ES-I3 (cell line): ENCODE results near the gene MYOT.
"Not testable (repeated sequence)": the region's sequence is repeated elsewhere in the genome, so short reads cannot be mapped to it uniquely, and the experiment has no call there.

Experiments used
- H3K36me3 ChIP-seq: 2 replicates; pipeline ENCODE4 v1.6.1; 2013; ENCODE audit warnings: mild to moderate bottlenecking, low read length, control low read depth, moderate library complexity; ENCODE audit not compliant: insufficient read depth
- H3K4me1 ChIP-seq: 2 replicates; pipeline ENCODE4 v1.6.1; 2013; ENCODE audit warnings: mild to moderate bottlenecking, control low read depth, low read length; ENCODE audit not compliant: insufficient read depth
- H3K9ac ChIP-seq: 2 replicates; pipeline ENCODE4 v1.6.1; 2013; ENCODE audit warnings: low read depth, mild to moderate bottlenecking, low read length, moderate library complexity
- H3K9me3 ChIP-seq: 2 replicates; pipeline ENCODE4 v1.6.1; 2013; ENCODE audit warnings: mild to moderate bottlenecking, low read length, moderate library complexity; ENCODE audit not compliant: control insufficient read depth, insufficient read depth

MYOT gene

DNA sequence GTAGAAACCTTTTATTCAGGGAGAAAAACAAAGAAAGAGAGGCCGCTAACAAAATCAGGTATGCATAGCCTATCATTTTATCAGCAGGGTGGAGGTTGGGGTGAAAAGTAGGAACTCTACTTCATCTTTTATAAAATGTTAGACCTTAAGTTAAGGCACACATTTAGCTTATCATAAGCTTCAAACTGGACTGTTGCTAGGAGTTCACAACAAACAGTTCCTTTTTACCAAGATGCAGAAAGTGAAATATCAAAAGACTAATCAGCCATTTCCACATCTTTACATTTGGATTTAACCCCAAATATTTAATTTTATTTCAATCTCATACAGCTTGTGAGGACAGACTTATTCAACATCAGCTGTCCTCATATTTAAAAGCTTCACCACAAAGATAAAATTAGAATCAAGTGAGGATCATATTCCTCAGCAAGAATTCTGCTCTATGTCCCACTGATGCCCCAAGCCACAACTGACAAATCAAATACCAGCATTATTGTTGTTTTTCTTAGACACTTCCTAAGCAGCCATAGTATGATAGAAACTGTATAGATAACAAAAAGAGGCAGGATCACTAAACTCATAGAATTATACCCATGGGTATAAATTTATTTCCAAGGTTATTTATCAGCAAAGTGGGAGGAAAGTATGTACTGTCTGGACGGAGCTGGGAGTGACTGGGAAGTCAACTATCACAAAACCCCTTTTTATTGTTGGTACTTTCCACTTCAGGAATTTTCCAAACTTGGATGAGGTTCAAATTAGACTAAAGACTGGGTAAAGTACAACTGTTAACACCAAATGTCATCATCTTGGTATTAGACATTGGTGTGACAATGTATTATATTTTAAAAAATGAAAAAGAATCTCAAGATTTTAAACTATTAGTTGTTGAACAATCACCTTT, 29.9 kb upstream of the MYOT start:
- H3K4me1 ChIP-seq = peaks cover 37% of the 10 kb centered on the region

DNA sequence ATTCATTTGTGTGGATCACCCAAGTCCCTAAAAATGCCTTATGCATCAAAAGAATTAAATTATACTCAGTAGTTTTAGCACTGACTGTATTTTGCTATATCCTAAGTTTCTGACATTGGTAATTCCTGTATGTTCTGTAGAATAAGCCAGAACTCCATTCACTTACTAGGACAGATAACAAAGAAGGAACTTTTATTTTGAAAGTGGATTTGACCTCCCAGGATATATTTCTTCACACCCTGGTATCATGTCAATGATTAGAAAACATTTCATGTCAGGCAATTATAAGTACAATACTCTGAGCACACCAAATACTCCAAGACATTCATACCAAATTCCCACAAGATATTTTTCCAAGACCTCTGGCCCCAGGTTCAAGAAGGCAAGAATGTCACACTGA, 28.7 kb upstream of the MYOT start:
- Histone ChIP-seq H3K9me3 (no peaks in the 10 kb centered on the region), H3K4me1 (peaks cover 26% of the 10 kb centered on the region), H3K36me3 (no peaks in the 10 kb centered on the region), H3K9ac (no peak overlapping the region)

More for the DNA sequence above, 29.9 kb upstream of the MYOT start:
- H3K9me3 ChIP-seq = no peaks in the 10 kb centered on the region
- H3K36me3 ChIP-seq = no peaks in the 10 kb centered on the region
- no peak overlapping the region for H3K9ac ChIP-seq

DNA sequence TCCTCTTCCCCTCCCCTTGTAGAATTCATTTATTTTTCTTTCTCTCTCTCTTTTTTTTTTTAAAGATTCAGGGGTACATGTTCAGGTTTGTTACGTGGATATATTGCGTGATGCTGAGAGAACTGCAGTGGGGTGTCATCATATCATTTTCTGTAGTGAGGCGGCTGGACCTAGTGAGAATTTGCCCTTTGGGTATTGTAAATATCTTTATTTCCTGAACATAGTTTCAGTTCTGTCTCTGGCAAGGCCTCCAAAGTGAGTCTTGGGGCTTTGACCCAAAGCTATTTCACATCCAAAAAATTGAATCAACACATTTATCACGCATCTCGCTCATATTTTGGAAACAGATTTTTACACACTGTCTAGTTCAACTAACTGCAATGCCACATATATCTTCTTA, 25.4 kb upstream of the MYOT start:
- Histone ChIP-seq H3K4me1 (no peaks in the 10 kb centered on the region), H3K9me3 (no peaks in the 10 kb centered on the region), H3K9ac (no peak overlapping the region), H3K36me3 (no peaks in the 10 kb centered on the region)

DNA sequence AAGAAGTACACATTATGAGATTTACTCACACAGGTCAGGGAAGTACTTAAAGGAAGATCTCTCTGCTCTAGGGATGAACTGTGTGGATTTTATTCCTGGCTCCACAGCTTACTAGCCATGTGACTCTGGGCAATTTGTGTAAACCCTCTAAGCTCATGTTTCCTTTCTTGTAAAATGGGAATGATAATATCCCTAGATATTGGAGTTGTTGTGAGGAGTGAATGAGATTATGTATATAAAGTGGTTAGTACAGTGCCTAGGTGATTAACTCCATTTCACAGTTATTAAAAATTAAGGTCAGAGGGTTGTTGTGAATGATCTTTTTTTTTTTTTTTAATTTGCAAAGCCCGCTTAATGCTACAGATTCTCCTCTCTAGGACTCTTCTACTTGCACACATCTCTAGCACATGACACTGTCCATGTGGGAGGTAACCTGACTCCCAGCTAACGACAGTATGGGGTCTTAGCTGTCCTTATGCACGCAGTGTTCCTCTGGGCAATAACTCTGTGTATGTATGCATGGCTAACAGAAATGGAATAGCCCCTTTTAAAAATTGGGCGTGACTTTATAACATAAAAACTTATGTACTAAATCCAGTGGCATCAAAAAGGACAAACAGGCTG, 23.9 kb upstream of the MYOT start:
- Histone ChIP-seq H3K9me3 (no peaks in the 10 kb centered on the region), H3K36me3 (no peaks in the 10 kb centered on the region), H3K9ac (no peak overlapping the region), H3K4me1 (no peaks in the 10 kb centered on the region)

DNA sequence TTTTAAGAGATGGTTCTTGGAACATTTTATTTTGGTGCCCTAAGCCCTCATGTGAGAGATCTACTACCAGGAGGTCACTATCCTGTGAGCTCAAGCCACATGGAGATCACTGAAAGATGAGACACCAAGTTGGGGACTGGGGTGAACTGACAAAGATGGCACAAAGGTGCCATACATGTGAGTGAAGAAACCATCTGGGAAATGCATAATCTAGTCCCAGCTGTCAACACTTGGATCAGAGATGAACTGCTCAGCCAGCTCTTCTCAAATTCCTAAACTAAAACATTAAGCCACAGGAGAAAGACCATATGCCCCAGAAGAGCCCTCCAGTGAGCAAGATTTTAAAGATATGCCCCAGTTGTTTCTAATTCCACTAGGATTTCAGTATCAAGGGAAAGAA, 22.2 kb upstream of the MYOT start:
- no peaks in the 10 kb centered on the region for H3K36me3 ChIP-seq
- H3K4me1 ChIP-seq = no peaks in the 10 kb centered on the region
- no peak overlapping the region for H3K9ac ChIP-seq
- H3K9me3 ChIP-seq = no peaks in the 10 kb centered on the region; the same call in 1 of the 2 replicates

DNA sequence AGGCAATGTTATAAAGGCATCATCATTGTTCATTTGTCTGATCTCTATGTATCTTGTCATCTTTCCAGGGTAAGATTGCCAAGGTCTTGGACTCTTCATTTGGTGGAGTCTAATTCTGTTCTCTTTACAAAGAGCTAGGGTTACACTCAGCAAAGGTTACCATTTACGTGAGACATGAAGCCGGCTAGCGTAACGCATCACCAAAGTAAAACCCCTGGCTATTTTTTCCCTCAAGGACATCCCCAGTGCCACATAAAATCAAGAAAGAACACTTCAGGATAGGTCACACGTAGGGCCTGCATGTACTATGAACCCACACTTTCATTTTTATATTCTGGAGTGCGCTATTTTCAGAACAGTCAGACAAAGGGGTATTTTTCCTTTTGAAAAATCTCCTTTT, 20.0 kb upstream of the MYOT start:
- H3K9me3 ChIP-seq = no peaks in the 10 kb centered on the region; the same call in 1 of the 2 replicates
- H3K36me3 ChIP-seq = no peaks in the 10 kb centered on the region
- H3K9ac ChIP-seq = no peak overlapping the region

DNA sequence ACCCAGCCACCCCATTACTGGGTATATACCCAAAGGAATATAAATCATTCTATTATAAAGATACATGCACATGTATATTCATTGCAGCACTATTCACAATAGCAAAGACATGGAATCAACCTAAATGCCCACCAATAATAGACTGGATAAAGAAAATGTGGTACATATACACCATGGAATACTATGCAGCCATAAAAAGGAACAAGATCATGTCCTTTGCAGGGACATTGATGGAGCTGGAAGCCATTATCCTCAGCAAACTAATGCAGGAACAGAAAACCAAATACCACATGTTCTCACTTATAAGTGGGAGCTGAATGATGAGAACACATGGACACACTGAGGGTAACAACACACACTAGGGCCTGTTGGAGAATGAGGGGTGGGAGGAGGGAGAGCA, 14.5 kb upstream of the MYOT start:
- H3K36me3 ChIP-seq, H3K9me3 ChIP-seq, H3K9ac ChIP-seq: not testable (repeated sequence)

More for the DNA sequence above, 20.0 kb upstream of the MYOT start:
- no peaks in the 10 kb centered on the region for H3K4me1 ChIP-seq

DNA sequence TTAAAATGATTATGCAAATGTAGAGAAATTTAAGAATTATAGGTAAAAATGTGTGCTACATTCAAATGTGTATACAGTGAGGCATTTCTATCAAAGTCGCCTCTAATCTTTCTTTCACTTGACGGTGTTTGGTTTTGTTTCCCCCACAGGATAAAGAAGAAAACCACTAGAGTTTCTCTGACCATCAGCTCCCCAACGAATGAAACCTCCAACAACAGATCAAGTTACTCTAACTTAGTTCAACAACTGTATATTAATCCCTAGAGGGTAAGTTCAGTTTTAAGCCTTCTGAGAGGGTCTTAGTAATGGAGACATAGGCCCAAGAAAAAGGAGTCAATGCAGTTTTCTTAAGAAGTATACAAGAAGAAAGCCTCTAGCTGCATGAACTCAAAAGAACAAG, 11.5 kb upstream of the MYOT start:
- no peaks in the 10 kb centered on the region for H3K9me3 ChIP-seq
- H3K36me3 ChIP-seq = no peaks in the 10 kb centered on the region
- H3K9ac ChIP-seq = no peak overlapping the region
- no peaks in the 10 kb centered on the region for H3K4me1 ChIP-seq

More for the DNA sequence above, 14.5 kb upstream of the MYOT start:
- H3K4me1 ChIP-seq = not testable (repeated sequence)

DNA sequence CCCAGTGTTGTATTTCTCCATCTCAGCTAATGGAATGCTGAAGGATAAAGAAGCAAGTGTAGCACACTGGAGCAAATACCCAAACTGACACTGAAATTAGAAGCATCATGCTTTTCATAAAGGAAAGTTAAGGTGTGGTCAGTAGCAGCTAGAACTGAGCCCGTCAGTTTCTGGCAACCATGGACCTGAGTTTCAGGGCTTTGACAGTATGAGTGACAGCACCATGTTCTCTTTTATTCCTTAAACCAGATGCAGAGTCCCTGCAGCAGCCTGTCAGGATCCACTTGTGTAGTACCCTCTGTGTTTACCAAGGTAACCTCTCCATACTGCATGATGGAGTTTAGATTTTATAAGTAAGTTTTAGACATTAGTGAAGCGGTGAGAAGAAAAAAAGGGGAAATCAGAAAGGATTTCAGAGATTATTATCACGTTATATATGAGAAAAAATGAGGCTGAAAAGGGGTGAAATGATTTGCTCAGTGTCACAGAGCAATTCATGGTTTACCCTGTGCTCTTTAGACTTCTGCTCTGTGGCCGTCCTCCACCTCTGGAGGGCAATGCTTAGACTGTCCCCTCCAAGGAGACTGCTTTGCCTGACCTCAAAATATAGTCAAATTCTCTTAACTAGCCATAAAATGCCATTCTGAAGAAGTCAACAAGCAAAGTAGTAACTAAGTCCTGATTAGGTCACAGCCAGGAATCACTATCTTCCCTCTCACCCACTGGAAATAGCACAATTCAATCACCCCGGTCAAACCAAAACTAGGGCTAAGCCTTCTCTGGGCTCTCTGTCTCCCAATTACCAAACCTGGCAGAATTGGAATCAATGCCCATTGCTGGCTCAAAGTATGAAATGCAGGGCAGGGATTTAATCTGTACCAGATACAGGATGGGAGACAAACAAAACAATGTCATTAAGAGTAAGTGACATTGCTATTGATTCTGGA, 10.5 kb upstream of the MYOT start:
- Histone ChIP-seq H3K4me1 (no peaks in the 10 kb centered on the region), H3K9me3 (no peaks in the 10 kb centered on the region), H3K36me3 (no peaks in the 10 kb centered on the region), H3K9ac (no peak overlapping the region)

DNA sequence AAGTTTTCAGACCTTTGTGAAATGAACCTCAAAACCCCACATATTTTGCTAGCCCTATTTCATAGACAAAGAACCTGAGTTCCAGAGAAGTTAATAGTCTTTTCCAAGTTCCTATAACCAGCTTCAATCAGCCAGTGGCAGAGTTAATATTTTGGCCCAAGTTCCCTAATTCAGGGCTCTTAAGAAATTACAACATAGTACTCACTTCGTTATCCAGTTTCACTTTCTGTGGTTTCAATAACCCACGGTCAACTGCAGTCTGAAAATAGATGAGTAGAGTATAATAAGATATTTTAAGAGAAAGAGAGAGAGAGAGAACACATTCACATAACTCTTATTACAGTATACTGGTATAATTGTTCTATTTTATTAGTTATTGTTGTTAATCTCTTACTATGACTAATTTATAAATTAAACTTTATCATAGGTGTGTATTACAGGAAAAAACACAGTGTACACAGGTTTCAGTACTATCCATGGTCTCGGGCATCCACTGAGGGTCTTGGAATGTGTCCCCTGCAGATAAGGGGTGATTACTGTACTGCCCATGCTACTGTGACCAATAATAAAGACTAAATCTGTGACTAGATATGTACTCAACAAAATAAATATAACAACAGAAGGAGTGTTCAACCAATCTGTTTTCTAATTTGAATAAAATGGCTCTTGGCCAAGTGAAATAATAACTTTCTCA, 9.3 kb upstream of the MYOT start:
- H3K9me3 ChIP-seq = no peaks in the 10 kb centered on the region
- H3K9ac ChIP-seq = no peak overlapping the region
- no peaks in the 10 kb centered on the region for H3K4me1 ChIP-seq
- H3K36me3 ChIP-seq = no peaks in the 10 kb centered on the region

DNA sequence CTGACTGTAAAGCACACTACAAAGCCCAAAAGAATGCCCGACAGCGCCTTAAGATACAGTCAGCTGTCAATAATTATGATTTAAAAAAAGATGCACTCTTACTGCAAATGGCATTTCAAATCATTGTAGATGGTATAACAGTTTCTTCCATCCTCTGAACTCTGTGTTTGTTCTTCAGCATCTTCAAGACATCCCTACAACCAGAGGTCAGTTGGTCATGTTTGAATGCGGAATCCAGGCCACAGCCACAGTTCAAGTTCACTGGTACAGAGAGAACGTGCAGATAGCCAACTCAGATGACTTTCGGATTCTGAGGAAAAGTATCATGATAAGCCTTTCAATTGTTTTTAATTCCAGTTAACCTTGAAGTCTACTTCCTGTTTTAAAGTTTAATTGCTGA, 8.7 kb upstream of the MYOT start:
- no peaks in the 10 kb centered on the region for H3K36me3 ChIP-seq
- no peak overlapping the region for H3K9ac ChIP-seq
- H3K4me1 ChIP-seq = no peaks in the 10 kb centered on the region
- no peaks in the 10 kb centered on the region for H3K9me3 ChIP-seq

DNA sequence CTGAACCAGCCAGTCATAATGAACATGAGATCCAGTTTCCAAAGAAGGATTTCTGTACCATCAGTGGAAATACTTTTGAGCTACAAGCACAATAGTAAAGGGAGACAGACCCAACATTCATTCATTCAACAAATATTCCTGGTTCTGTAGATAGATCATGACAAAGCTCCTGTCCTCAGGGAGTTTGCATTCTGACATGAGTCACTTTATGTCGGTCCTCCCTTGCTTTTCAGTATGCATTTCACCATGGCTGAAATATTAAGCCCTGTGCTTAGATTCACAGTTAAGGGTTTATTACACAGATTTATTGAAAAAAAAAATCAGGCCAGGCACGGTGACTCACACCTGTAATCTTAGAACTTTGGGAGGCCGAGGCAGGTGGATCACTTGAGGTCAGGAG, 5.4 kb upstream of the MYOT start:
- no peaks in the 10 kb centered on the region for H3K4me1 ChIP-seq
- H3K36me3 ChIP-seq = no peaks in the 10 kb centered on the region
- H3K9me3 ChIP-seq = no peaks in the 10 kb centered on the region
- H3K9ac ChIP-seq = no peak overlapping the region

DNA sequence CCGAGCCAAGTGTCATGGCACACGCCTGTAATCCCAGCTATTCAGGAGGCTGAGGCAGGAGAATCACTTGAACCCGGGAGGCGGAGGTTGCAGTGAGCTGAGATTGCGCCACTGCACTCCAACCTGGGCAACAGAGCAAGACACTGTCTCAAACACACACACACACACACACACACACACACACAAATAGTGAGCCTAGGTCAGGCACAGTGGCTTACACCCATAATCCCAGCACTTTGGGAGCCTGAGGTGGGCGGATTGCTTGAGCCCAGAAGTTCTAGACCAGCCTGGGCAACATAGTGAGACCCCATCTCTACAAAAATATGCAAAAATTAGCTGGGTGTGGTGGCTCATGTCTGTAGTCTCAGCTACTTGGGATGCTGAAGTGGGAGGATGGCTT, 4.0 kb upstream of the MYOT start:
- H3K9me3 ChIP-seq, H3K9ac ChIP-seq, H3K4me1 ChIP-seq, H3K36me3 ChIP-seq: not testable (repeated sequence)
